Mucosa of gallbladder (tissue), 1 donor: ENCODE results near the gene NXPH4. TPM values are rescaled to one million over a fixed set of nuclear protein-coding genes. Genes with fewer than 3 reads are reported as not detected.

ENCODE experiments used
- DNase-seq: peaks from one replicate; pipeline ENCODE4 v3.0.0-alpha.2; 2020; ENCODE audit warnings: low spot score
- total RNA-seq: library from RNA; stranded (reverse); gene quantifications from one replicate; pipeline ENCODE4 v1.2.1, GENCODE V29; 2021
- donor health status: DM: no; HTN: no; CAD: no.

The NXPH4 gene
- 0.83 TPM for total RNA-seq

GRCh38 chr12:57216014-57216911, at the start of gene NXPH4:
Gene NXPH4, plus strand, starts transcription at chr12:57216794. Its CDS starts 176 bp downstream, at chr12:57216970.
- DNase-seq: no peak

GRCh38 chr12:57166971-57167371, 49.6 kb upstream of the NXPH4 start:
- DNase-seq: no peak

- no peak for DNase-seq
Observed at GRCh38 chr12:57168058-57168457, 48.5 kb upstream of the NXPH4 start.

- no peak for DNase-seq
Observed at GRCh38 chr12:57169046-57169795, 47.4 kb upstream of the NXPH4 start.

- DNase-seq: no peak
Observed at GRCh38 chr12:57169969-57170368, 46.6 kb upstream of the NXPH4 start.

- no peak for DNase-seq
Observed at GRCh38 chr12:57170408-57170807, 46.2 kb upstream of the NXPH4 start.

- no peak for DNase-seq
Observed at GRCh38 chr12:57170927-57171326, 45.7 kb upstream of the NXPH4 start.

- no peak for DNase-seq
Observed at GRCh38 chr12:57171668-57172067, 44.9 kb upstream of the NXPH4 start.

GRCh38 chr12:57173089-57173488, 43.5 kb upstream of the NXPH4 start:
- no peak for DNase-seq

GRCh38 chr12:57173683-57174082, 42.9 kb upstream of the NXPH4 start:
- no peak for DNase-seq

GRCh38 chr12:57175428-57176138, 41.0 kb upstream of the NXPH4 start:
- peak; percentile 85 for DNase-seq

GRCh38 chr12:57176139-57176477, 40.5 kb upstream of the NXPH4 start:
- no peak for DNase-seq

- no peak for DNase-seq
Observed at GRCh38 chr12:57176846-57177245, 39.7 kb upstream of the NXPH4 start.

- DNase-seq: no peak
Observed at GRCh38 chr12:57177354-57177753, 39.2 kb upstream of the NXPH4 start.

- DNase-seq: no peak
Observed at GRCh38 chr12:57178213-57178612, 38.4 kb upstream of the NXPH4 start.

GRCh38 chr12:57179331-57180086, 37.1 kb upstream of the NXPH4 start:
- DNase-seq: no peak

- DNase-seq: no peak
Observed at GRCh38 chr12:57180321-57180989, 36.1 kb upstream of the NXPH4 start.

GRCh38 chr12:57181072-57181471, 35.5 kb upstream of the NXPH4 start:
- no peak for DNase-seq

GRCh38 chr12:57181561-57182155, 34.9 kb upstream of the NXPH4 start:
- DNase-seq: no peak

GRCh38 chr12:57182918-57183575, 33.5 kb upstream of the NXPH4 start:
- DNase-seq: peak; percentile 77
